HepG2 (cell line): Measurements from ENCODE around the gene TTC1. TPM values are rescaled to one million over a fixed set of nuclear protein-coding genes. Genes with fewer than 3 reads are reported as not detected.

Experiments
- ESRRA ChIP-seq: sonication (generic); formaldehyde crosslinking; IDR thresholded peaks from 2 replicates; pipeline ENCODE4 v1.5.1; 2020; ENCODE audit warnings: mild to moderate bottlenecking, low read depth, missing genetic modification reagents
- HDAC1 ChIP-seq: sonication (generic); formaldehyde crosslinking; IDR thresholded peaks from 2 replicates; pipeline ENCODE4 v1.5.1; 2020; ENCODE audit warnings: mild to moderate bottlenecking, missing genetic modification reagents
- NFKBIZ ChIP-seq: IDR thresholded peaks from 2 replicates; pipeline ENCODE4 v1.6.1; 2018; ENCODE audit warnings: missing genetic modification reagents, missing compliant biosample characterization
- RFX1 ChIP-seq: fragments of 450-650 bp; IDR thresholded peaks from 2 replicates; pipeline ENCODE4 v1.6.1; 2017
- ZNF75D ChIP-seq: sonication (generic); formaldehyde crosslinking; IDR thresholded peaks from 2 replicates; pipeline ENCODE4 v1.8.1; 2023; ENCODE audit warnings: missing genetic modification reagents, mild to moderate bottlenecking, borderline replicate concordance
- polyA plus RNA-seq, 8 experiments: library from polyadenylated mRNA; depleted of rRNA in 3 of 8; stranded (reverse) in 7 of 8; unstranded in 1 of 8; fragments of >200 nt; fragmentation: Illumina TruSeq in 4 of 8; extraction: Trizol in 4 of 8; gene quantifications; 2 replicates each; pipeline versions ENCODE4 v1.2.1 to v1.2.3, GENCODE V29; 2011 to 2016; ENCODE audit warnings: low read depth in 4 of 8, missing spikeins in 1 of 8, mixed read lengths in 1 of 8; ENCODE audit not compliant: insufficient read depth in 1 of 8
- total RNA-seq, 5 experiments: library from RNA; depleted of rRNA; stranded (reverse); fragments of >200 nt; fragmentation: Illumina TruSeq; extraction: Trizol; gene quantifications; 2 replicates each; pipeline ENCODE4 v1.2.3, GENCODE V29; 2016; ENCODE audit warnings: low read depth in 1 of 5
- TF ChIP-seq, protein P1 (sequence below): sonication (generic); formaldehyde crosslinking; IDR thresholded peaks from 2 replicates; pipeline ENCODE4 v1.4.0; 2020; ENCODE audit warnings: missing genetic modification reagents
- TF ChIP-seq, protein P2 (sequence below): sonication (generic); formaldehyde crosslinking; IDR thresholded peaks from 2 replicates; pipeline ENCODE4 v1.4.0; 2020; ENCODE audit warnings: missing genetic modification reagents, borderline replicate concordance

The TTC1 gene
- total and polyA plus RNA-seq, 2 of the 13 experiments (the other 11 are each of a cell fraction or from before 2014, with no cell fraction given), result 16.1 to 72.1 TPM

DNA sequence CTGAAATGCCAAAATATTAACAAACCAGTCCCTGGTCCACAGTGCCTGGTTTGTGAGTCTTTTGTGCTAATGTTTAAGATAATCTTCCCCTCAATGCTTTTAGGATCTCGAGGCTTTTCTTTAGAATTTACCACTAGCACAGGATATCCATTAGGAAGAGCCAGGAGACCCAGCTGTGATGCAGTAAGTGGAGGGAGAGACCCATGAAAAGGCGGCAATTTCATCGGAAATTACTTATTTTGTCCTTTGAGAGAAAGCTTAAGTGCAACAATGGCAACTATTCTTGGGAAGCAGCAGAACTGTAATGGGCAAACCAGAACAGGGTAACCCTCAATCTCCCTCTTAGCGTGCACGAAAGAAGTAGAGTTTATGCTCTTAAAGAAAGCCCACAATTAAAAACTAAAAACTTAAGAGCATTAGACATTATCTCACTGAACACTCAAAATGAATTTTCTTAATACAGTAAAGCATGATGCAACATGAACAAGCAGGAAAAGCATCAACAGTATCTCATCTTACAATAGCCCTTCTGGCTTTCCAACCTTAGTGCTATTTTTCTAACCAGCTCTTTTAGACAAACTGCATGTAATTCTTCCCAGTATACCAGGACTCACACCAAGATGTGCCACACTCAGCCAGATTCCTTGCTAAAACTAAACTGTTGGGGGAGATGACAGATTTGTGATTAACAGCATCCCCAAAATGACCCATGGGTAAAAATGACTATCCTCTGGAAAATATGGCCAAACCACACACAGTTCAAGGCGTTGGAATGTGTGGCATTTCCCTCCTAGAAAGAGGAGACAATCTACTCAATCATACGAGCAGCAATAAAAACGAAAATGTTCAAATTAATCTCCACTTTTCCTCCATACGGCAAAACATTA, 73.9 kb downstream of the TTC1 start (continued):
- TF ChIP-seq, protein P1, sequence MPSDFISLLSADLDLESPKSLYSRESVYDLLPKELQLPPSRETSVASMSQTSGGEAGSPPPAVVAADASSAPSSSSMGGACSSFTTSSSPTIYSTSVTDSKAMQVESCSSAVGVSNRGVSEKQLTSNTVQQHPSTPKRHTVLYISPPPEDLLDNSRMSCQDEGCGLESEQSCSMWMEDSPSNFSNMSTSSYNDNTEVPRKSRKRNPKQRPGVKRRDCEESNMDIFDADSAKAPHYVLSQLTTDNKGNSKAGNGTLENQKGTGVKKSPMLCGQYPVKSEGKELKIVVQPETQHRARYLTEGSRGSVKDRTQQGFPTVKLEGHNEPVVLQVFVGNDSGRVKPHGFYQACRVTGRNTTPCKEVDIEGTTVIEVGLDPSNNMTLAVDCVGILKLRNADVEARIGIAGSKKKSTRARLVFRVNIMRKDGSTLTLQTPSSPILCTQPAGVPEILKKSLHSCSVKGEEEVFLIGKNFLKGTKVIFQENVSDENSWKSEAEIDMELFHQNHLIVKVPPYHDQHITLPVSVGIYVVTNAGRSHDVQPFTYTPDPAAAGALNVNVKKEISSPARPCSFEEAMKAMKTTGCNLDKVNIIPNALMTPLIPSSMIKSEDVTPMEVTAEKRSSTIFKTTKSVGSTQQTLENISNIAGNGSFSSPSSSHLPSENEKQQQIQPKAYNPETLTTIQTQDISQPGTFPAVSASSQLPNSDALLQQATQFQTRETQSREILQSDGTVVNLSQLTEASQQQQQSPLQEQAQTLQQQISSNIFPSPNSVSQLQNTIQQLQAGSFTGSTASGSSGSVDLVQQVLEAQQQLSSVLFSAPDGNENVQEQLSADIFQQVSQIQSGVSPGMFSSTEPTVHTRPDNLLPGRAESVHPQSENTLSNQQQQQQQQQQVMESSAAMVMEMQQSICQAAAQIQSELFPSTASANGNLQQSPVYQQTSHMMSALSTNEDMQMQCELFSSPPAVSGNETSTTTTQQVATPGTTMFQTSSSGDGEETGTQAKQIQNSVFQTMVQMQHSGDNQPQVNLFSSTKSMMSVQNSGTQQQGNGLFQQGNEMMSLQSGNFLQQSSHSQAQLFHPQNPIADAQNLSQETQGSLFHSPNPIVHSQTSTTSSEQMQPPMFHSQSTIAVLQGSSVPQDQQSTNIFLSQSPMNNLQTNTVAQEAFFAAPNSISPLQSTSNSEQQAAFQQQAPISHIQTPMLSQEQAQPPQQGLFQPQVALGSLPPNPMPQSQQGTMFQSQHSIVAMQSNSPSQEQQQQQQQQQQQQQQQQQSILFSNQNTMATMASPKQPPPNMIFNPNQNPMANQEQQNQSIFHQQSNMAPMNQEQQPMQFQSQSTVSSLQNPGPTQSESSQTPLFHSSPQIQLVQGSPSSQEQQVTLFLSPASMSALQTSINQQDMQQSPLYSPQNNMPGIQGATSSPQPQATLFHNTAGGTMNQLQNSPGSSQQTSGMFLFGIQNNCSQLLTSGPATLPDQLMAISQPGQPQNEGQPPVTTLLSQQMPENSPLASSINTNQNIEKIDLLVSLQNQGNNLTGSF (CRISPR knock-in tag), result no peak
- TF ChIP-seq ZNF75D (CRISPR knock-in tag) (no peak), HDAC1 (CRISPR knock-in tag) (no peak), ESRRA (no peak), NFKBIZ (no peak), RFX1 (no peak)
- TF ChIP-seq, protein P2, sequence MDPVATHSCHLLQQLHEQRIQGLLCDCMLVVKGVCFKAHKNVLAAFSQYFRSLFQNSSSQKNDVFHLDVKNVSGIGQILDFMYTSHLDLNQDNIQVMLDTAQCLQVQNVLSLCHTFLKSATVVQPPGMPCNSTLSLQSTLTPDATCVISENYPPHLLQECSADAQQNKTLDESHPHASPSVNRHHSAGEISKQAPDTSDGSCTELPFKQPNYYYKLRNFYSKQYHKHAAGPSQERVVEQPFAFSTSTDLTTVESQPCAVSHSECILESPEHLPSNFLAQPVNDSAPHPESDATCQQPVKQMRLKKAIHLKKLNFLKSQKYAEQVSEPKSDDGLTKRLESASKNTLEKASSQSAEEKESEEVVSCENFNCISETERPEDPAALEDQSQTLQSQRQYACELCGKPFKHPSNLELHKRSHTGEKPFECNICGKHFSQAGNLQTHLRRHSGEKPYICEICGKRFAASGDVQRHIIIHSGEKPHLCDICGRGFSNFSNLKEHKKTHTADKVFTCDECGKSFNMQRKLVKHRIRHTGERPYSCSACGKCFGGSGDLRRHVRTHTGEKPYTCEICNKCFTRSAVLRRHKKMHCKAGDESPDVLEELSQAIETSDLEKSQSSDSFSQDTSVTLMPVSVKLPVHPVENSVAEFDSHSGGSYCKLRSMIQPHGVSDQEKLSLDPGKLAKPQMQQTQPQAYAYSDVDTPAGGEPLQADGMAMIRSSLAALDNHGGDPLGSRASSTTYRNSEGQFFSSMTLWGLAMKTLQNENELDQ (CRISPR knock-in tag), result no peak
